Activated naive CD4-positive, alpha-beta T cell (primary cell): ENCODE results near the gene TAF4.
"Not testable (repeated sequence)": the region's sequence is repeated elsewhere in the genome, so short reads cannot be mapped to it uniquely, and the experiment has no call there.

ENCODE experiments used
- DNase-seq, 4 experiments: peaks; one replicate each; lab custom pipeline; 2025; lab: John Stamatoyannopoulos, UW

Gene TAF4, protein sequence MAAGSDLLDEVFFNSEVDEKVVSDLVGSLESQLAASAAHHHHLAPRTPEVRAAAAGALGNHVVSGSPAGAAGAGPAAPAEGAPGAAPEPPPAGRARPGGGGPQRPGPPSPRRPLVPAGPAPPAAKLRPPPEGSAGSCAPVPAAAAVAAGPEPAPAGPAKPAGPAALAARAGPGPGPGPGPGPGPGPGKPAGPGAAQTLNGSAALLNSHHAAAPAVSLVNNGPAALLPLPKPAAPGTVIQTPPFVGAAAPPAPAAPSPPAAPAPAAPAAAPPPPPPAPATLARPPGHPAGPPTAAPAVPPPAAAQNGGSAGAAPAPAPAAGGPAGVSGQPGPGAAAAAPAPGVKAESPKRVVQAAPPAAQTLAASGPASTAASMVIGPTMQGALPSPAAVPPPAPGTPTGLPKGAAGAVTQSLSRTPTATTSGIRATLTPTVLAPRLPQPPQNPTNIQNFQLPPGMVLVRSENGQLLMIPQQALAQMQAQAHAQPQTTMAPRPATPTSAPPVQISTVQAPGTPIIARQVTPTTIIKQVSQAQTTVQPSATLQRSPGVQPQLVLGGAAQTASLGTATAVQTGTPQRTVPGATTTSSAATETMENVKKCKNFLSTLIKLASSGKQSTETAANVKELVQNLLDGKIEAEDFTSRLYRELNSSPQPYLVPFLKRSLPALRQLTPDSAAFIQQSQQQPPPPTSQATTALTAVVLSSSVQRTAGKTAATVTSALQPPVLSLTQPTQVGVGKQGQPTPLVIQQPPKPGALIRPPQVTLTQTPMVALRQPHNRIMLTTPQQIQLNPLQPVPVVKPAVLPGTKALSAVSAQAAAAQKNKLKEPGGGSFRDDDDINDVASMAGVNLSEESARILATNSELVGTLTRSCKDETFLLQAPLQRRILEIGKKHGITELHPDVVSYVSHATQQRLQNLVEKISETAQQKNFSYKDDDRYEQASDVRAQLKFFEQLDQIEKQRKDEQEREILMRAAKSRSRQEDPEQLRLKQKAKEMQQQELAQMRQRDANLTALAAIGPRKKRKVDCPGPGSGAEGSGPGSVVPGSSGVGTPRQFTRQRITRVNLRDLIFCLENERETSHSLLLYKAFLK

DNA sequence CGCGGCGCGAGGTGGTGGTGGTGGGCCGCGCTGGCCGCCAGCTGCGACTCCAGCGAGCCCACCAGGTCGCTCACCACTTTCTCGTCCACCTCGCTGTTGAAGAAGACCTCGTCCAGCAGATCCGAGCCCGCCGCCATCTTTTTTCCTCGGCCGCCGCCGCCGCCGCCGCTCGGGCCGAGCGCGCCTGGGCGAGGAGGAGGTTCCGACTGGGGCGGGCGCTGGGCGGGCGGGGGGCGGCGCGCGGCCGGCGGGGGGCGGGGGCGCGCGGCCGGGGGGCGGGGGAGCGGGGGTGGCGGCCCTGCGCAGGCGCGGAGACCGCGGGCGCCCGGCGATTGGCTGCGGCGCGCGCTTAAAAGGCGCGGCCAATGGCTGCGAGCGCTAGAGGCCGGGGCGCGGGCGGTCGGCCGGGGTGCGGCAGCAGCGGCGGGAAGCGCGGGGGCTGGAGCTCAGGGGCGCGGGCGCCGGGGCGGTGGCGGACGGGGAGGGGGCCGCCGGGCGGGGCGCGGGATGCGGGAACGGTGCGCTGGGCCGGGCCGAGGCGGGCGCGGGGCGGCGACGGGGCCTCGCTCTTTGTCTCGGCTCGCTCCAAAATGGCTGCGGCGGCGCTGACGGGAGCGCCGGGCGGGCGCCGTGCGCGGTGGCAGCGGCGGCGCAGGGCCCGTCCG lies at the start of gene TAF4:
TSS of gene TAF4 (minus strand) at position 208 of the 665 bp plus-strand sequence. CDS start at position 137, 71 bp downstream.
- peak; percentile 55 to 80 (median 61) for DNase-seq

- DNase-seq, result no peak
Observed at GRCh38 chr20:62114894-62115293, 49.2 kb upstream of the TAF4 start.

GRCh38 chr20:62112368-62112767 lies 46.7 kb upstream of the TAF4 start:
- DNase-seq, result no peak

GRCh38 chr20:62111148-62111547 lies 45.5 kb upstream of the TAF4 start:
- DNase-seq, result no peak

GRCh38 chr20:62105592-62105991 lies 39.9 kb upstream of the TAF4 start:
- no peak for DNase-seq

DNA sequence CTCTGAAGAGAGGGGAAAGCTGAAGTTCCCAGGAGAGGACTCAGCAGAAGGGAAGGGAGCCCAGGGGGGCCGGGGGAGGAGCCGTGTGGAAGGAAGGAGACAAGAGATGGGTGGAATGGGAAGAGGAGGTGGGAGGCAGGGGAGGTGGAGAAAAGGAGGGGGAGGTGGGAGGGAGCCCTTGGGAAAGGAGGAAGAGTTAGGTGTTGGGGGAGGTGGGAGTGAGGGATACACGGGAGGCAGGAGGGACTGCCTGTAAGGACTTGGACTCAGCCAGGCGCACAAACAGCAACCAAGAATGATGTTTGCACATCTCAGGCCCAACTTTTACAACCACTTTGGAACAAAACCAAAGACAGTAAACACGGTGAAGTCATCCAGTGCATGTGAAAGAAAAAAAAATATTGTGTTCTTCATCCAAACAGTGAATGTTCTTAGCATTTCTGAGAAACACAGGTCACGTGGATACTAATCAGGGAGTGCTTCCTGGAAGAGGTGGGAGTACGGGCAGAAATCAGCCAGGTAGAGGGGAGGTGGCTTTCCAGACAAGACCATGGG lies 39.2 kb upstream of the TAF4 start:
- DNase-seq, result no peak

DNA sequence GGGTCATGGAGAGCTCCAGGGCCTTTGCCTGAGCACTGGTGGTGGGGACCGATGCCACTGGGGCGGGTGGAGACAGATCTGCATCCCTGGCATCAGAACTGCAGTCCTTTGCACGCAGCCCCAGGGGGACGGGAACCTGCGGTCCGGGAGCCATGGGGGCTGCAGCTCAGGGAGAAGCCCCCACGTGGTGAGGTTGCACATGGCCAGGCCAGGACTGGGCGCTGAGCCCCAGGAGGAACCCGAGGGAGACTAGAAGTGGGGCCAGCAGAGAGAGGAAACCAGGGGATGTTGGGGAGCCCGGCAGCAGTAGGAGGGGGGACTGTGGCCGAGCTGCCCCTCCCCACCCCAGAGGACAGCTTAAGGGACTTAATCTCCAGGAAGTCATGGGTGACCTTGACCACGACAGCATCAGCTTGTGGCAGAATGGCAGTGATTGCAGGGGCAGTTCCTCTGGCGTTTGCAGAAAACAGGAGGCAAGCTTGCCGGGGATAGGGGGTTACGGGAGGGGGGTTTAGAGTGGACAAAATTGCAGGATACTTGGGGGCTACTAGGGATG lies 38.6 kb upstream of the TAF4 start:
- no peak for DNase-seq

- DNase-seq, result no peak
Observed at GRCh38 chr20:62103508-62104233, 38.0 kb upstream of the TAF4 start.

- no peak for DNase-seq
Observed at GRCh38 chr20:62101078-62101477, 35.4 kb upstream of the TAF4 start.

DNA sequence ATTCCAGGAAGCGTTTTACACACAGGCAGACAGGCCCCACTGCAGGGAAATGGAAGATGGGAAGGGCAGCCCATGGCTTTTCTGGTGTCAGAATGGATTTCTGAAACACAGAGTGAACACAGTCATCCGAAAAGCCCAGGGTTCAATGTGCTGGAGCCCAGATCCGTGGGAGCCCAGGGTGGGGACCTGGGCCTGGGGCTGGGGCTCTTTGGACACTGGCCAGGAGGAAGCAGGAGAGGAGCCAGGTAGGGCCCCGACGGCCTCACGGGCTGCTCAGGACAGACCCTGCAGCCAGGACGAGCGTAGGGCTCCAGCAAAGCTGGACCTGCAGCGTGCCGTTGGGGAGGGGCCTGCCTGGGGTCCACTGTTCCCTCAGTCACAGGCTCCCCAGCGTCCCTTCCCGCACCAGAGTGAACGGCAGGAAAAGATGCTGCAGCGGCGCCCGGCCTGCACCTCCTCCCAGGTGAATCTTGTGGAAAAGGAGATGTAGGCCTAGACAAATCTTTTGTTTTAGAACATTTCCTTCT lies 32.3 kb upstream of the TAF4 start:
- no peak for DNase-seq

DNA sequence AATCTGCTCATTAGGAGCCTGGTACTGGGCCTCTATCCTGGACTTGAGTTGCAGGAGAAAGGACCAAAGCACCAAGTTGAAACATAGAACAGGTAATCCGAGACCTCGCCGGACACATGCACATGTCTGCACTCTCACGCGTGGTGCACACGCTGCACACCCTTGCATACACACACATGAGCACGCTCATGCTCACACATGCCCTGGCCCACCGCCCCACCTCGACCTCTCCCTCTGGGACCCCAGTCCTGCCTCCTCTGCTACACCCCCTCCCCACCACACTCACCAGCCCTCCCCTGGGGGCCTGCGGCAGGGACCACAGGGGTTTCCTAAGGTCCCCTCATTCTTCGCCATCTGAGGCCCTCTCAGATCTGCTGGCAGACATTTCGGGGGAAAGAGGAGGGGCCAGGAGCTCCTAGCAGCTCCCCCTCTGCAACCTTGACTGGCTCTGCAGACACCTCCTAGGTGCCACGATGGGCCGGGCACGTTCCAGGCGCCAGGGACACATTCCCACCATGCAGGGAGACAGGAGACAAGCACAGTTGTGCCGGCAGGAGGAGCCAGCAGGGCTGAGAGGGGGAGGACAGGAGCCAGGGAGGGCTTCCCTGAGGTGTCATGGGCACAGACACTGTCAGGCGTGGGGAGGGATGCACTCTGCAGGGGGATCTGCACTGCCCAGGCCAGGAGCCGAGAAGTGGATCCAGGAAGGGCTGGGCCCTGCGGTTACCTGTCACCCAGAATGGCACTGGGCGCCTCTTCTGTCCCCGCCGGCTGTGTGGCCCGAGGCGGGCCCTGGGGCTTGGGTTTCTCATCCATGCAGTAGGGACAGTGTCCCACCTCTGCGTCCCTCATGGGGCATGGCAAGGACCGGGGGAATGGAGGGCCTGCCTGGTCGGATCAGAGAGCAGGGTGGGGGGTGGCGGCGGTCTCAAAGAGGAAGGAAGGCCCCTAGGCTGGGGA lies 31.0 kb upstream of the TAF4 start:
- no peak for DNase-seq

DNA sequence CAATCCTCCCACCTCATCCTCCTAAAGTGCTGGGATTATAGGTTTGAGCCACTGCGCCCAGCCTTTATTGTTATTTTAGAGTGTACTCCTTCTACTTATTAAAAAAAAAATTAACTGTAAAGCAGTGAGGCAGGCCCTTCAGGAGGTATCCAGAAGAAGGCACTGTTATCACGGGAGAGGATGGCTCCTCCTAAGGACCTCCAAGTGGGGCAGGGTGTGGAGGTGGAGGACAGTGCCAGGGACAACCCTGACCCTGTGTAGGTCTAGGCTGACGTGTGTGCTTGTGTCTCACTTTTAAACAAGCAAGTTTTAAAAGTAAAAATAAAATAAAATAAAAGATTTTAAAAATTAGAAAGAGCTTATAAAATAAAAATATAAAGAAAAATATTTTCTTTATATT lies 23.7 kb upstream of the TAF4 start:
- no peak for DNase-seq

- no peak for DNase-seq
Observed at GRCh38 chr20:62088258-62089127, 22.8 kb upstream of the TAF4 start.

DNA sequence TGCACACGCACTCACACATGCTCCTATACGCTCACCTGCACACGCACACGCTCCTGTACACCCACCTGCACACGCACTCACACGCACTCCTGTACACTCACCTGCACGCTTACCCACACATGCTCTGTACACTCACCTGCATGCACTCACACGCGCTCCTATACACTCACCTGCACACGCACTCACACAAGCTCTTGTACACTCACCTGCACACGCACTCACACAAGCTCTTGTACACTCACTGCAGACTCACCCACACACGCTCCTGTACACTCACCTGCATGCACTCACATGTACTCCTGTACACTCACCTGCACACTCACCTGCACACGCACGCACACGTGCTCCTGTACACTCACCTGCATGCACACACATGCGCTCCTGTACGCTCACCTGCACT lies 22.0 kb upstream of the TAF4 start:
- DNase-seq, result no peak

GRCh38 chr20:62087227-62087626 lies 21.5 kb upstream of the TAF4 start:
- DNase-seq, result no peak

DNA sequence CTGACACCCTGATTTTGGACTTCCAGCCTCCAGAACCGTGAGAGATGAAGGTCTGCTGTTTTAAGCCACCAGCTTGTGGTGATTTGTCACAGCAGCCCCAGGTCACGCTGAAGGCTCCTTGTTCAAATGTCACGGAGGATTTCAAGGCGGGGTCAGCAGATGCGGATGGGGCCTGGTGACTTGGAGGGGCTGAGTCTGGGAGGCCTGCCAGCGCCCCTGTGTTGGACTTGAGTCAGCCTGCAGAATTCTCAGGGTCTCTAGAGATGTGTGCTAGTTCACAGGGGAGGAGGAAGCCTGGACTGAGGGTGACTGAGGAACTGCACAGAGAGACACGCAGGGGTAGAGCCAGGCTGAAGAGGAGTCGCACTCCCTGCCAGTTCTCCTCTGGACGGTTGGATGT lies 19.5 kb upstream of the TAF4 start:
- no peak for DNase-seq

DNA sequence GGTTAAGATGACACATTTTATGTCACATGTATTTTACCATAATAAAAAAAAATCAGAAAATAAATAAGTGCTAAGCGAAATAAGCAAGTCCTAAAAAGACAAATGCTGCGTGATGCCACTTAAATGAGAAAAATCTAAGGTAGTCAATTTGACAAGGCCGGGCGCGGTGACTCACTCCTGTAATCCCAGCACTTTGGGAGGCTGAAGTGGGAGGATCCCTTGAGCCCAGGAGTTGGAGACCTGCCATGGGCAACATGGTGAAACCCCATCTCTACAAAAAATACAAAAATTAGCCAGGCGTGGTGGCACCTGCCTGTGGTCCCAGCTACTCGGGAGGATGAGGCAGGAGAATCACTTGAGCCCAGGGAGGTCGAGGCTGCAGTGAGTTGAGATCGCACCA lies 18.5 kb upstream of the TAF4 start:
- DNase-seq, result not testable (repeated sequence)

GRCh38 chr20:62083312-62083711 lies 17.6 kb upstream of the TAF4 start:
- DNase-seq, result no peak
